HEK293T (cell line): Measurements from ENCODE around the gene GALK2.

Experiments
- ELF4 ChIP-seq: fragments of 450-650 bp; IDR thresholded peaks from 2 replicates; pipeline ENCODE4 v1.6.1; 2017; ENCODE audit warnings: antibody characterized with exemption
- FOXA1 ChIP-seq: fragments of 450-650 bp; IDR thresholded peaks from 2 replicates; pipeline ENCODE4 v1.6.1; 2016; ENCODE audit warnings: mild to moderate bottlenecking
- FOXK2 ChIP-seq: fragments of 450-650 bp; IDR thresholded peaks from 2 replicates; pipeline ENCODE4 v1.6.1; 2016; ENCODE audit warnings: mild to moderate bottlenecking
- HDGF ChIP-seq: fragments of 450-650 bp; IDR thresholded peaks from 2 replicates; pipeline ENCODE4 v1.6.1; 2017; ENCODE audit warnings: antibody characterized with exemption, borderline replicate concordance
- NFRKB ChIP-seq: fragments of 450-650 bp; IDR thresholded peaks from 2 replicates; pipeline ENCODE4 v1.6.1; 2016; ENCODE audit warnings: mild to moderate bottlenecking, moderate library complexity
- SUZ12 ChIP-seq: fragments of 450-650 bp; IDR thresholded peaks from 2 replicates; pipeline ENCODE4 v1.6.1; 2016; ENCODE audit warnings: mild to moderate bottlenecking
- TARDBP ChIP-seq: fragments of 450-650 bp; IDR thresholded peaks from 2 replicates; pipeline ENCODE4 v1.6.1; 2016

DNA sequence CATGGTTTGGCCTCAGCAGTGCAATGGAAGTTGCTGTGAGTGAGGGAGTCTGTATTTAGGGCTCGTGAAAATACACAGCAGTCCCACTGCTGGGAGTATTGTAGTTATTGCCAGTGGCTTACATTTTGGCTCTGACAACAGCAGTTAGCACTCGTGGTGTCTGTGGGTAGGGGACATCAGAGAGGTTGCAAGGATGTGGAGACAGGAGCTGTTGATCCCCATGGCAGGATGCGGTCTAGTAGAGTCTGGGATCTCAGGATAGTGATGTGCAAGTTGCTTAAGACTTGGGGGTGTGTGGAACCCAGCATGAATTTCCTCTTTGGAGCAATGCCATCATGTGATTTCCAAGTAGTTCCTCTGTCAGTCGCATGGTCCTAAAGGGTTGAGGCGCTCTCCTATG is 59.9 kb downstream of the GALK2 start:
- TF ChIP-seq TARDBP, result no peak
- no peak for TF ChIP-seq ELF4
- TF ChIP-seq NFRKB, result no peak
- TF ChIP-seq SUZ12, result no peak
- no peak for TF ChIP-seq HDGF
- no peak for TF ChIP-seq FOXA1
- TF ChIP-seq FOXK2, result no peak
